NOMO-1 treated with dmso at 0.1 percent for 144 hours (cell line): Measurements from ENCODE around the gene CSPG4.
A peak's percentile ranks its signal among the peaks of the same experiment; 100 is the strongest.
"Not testable (repeated sequence)": the region's sequence is repeated elsewhere in the genome, so short reads cannot be mapped to it uniquely, and the experiment has no call there.

ENCODE experiments used
- DNase-seq: peaks from one replicate; lab custom pipeline; 2025; ENCODE audit not compliant: unreplicated experiment; lab: John Stamatoyannopoulos, UW

CSPG4 gene

GRCh38 chr15:75742346-75742745, 29.7 kb upstream of the CSPG4 start:
- DNase-seq, result not testable (repeated sequence)

DNA sequence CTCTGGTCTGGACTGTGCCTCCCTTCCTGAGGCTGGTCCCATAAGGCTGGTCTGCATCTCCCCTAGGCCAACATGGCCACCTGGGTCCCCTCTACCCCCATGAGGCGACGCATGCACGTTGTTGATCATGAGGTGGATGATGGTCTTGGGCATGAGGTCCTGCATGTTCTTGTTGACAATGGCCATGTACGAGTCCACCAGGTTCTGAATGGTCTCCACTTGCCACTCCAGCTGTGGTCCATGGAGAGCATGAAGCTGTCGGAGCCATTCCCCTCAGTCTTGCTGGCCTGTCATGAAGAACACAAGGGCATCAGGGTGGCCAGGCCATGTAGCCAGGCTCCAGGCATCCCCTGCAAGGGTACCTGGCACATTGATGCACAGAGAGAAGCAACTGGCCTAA, 27.1 kb upstream of the CSPG4 start:
- no peak for DNase-seq

GRCh38 chr15:75738647-75739325, 26.1 kb upstream of the CSPG4 start:
- DNase-seq, result peak; percentile 92

DNA sequence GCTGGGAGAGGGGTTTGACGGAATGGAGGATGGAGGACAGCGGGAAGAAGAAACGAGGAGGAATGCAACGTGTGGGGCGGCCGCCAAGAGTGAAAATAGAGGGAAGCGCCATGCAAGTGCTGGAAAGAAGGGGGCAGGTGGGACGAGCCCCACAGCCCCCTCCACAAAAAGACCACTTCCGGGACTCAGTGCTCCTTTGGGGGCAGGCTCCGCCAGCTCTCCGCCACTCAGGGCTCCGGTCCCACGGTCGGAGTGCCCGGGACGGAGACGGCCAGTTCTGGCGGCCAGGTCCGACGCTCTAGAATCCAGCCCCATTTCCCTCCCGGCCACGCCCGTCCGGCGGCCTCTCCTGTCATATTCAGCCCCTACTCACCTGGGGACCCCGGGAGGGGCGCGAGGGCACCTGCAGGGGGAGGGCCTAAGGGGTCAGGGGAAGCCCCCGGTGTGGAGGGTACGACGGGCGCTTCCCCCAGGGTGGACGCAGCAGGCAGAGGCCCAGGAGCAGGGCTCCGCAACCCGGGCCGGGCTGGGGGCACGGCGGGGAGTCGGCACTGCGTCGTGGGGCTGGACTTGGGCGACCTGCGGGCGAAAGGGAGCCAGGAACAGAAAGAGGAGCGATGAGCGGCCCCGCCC, 25.5 kb upstream of the CSPG4 start:
- DNase-seq, result no peak

DNA sequence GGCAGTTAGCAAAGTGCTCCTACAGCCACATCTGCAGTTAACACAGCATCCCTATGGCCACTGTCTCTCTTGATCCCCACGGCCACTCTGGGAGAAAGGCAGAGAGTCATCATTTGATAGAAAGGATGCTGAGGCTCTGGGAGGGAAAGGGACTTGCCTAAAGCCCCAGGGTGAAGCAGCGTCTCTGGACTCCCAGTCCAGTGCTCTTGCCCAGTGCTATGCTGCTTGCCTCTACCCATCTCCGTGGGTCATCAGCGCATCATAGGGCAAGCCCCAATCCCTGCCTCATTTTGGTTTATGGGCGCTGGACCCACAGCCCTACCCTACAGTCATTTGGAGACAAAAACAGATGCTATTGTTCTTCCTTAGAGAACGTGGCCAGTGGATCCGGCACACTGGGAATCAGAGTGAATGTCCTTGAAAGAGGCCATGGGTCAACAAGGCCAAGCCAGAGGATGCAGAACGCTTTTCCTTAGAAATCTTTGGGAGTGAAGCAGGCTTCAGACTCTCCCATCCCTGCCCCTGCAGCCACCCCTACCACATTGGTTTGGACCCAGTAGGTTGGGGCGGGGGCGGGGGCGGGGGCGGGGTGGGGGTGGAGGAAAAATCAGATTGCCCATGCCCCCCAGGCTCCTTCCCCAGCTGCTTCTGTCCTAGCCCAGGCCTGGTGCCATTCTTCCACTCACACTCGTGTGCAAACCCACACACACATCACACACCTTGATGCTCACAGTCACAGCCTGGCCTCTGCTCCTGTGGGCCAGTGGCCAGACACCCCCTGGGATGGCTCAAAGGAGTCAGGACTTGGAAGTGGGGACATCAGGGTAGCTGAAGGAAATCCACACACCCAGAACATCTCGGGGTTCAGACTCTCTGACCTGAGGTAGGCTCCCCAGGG, 24.7 kb upstream of the CSPG4 start:
- not testable (repeated sequence) for DNase-seq

GRCh38 chr15:75736256-75736655, 23.6 kb upstream of the CSPG4 start:
- DNase-seq, result no peak

DNA sequence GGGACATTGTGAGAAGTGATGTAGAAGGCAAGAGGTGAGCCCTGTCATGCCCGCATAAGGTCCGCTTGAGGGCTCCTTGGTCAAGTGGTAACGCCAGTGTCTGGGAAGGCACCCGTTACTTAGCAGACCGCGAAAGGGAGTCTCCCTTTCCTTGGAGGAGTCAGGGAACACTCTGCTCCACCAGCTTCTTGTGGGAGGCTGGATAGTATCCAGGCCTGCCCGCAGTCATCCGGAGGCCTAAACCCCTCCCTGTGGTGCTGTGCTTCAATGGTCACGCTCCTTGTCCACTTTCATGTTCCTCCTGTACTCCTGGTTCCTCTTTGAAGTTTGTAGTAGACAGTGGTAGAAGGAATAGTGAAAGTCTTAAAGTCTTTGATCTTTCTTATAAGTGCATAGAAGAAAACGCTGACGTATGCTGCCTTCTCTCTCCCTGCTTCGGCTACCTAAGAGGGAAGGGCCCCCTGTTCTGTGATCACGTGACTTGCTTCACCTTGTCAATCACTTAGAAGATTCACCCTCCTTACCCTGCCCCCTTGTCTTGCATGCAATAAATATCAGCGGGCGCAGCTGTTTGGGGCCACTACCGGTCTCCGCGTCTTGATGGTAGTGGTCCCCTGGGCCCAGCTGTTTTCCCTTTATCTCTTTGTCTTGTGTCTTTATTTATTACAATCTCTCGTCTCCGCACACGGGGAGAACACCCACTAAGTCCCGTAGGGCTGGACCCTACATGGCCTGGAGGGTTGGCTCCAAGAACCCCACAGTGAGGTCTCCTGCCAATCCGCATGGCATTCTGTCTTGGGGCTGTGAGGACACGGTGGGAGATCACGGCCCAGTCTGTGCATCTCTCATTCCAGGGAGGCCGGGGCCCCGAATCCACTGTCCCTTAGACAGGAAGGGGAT, 22.5 kb upstream of the CSPG4 start:
- not testable (repeated sequence) for DNase-seq

GRCh38 chr15:75733761-75734651, 21.4 kb upstream of the CSPG4 start:
- DNase-seq, result no peak

DNA sequence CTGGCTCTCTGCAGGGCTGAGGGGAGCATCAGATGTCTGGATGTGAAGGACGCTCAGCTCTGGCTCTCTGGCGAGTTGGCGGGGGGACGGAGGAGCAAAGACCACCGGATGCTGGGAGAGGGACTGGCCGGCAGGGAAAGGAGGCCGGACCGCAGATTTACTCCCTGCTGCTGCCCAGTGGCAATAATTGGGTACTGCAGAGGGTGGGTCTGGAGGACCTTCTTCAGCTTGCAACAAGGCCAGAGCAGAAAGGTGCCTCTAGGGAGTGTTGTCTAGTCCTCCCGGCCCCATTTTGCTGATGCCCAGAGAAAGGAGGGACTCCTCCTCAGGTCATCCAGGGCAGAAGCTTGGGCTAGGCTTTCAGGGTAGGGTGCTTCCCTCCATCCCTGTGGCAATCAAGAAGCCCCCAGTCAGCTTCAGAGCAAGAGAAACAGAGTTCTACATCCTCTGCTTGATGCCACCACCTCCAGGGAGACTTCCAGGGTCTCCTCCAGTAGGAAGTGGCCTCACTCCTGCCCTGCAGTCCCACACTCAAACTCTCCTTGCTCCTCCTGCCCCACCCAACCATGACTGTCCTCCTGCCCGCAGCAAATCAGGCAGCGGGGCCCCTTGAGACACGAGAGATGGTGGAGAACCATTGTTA, 20.3 kb upstream of the CSPG4 start:
- peak; percentile 35 for DNase-seq

DNA sequence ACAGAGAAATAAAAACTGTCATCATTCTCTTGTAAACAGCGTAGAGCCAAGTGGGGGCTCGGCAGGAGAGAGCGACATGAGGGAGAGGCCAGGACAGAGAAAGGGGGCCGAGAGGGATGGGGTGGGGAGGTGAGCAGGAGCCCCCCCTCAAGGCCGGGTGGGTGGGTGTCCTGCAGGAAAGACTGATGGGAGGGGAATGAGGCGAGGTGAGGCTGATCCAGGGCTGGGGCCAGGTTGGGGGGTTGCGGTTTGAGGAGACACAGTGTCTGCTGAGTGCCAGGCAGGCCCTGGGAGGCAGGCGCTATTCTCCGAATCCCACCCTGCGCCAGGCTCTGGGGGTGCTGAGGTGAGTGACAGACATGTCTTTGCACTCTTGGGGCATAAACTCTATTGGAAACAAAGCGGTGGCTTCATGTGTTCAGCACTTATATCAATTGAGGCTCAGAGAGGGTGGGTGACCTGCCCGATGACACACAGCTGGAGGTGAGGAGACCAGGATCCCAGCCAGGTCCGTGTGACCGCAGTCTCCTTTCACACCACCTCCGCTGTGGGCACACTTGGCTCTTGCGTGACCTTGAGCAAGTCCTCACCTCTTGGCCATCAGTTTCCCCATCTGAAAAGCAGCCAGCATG, 19.6 kb upstream of the CSPG4 start:
- no peak for DNase-seq

DNA sequence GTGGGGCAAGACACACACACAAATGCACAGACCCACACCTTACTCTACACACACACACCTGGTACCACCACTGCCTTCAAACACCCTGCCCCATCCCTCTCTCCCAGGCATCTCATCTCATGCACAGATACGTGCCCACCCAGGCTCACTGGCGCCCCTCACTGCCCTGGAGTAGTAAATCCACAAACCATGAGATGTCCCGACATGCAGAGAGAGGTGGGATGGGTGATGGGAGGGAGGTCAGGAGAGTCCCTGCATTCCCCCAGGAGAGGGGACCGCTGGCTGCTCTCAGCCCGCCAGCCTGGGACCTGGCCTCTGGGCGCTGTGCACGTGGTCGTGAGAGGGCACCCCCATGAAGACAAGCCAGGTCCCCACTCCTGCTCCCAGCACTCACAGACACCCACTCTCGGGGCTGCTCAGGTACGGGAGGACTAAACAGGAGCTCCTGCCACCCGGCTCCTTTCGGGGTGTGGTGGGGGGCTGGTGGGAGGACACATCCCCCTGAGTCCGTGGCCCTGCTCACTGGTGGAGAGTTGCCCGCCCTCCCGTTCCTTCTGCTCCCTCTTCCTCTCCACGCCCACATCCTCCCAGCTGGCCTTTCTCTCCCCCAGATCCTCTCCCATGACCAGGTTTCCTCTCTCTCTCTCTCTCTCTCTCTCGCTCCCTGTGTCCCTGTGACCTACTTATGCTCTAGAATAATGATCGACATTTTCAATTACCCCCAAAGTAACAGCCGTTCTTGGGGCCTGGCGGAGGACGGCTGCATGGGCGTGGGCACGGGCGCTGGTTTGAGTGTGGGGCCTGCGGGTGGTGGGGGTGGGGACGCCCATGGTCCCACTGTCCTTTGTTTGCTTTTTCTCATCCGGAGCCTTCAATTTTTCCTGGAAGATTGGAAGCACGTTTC, 18.9 kb upstream of the CSPG4 start:
- DNase-seq, result no peak

DNA sequence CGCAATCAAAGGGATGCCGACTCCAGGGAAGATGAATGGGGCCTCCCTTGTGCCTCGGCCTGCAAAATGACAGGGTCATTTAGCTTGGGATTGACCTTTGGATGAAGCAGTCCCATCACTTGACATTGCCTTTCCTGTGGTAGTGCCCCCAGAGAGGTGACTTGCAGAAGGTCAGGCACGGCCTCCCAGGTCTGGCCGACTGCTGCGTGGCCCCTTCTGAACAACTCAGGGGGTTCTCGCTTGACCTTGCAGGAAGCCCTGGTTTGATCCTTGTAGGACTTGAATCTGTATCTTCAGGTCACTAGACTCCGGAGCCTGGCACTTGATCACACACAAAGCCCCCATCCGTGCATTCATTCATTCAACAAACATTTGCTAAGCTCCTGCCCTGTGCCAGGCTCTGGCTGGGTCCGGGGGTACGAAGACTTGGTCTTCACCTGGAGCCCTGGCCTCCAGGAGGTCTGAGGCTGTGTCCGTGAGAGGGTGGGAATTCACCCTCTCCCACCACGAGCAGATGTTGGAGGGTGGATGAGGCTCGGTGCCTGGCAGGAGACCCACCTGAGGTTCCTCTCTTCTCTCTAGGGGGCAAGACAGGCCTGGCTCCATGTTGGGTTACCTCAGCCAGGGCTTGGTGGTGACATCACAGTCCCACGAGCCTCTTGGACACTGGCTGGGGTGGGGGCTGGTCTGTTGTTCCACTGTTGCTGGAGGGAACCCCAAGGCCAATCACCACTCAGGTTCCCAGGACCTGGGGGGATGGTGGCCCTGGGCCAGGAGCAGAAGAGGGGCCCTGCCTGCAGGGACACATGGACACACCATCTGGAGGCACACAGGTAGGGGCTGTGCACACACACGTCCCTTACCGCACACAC, 18.0 kb upstream of the CSPG4 start:
- not testable (repeated sequence) for DNase-seq

- DNase-seq, result no peak
These were observed 16.9 kb upstream of the CSPG4 start for GRCh38 chr15:75729326-75730069.

DNA sequence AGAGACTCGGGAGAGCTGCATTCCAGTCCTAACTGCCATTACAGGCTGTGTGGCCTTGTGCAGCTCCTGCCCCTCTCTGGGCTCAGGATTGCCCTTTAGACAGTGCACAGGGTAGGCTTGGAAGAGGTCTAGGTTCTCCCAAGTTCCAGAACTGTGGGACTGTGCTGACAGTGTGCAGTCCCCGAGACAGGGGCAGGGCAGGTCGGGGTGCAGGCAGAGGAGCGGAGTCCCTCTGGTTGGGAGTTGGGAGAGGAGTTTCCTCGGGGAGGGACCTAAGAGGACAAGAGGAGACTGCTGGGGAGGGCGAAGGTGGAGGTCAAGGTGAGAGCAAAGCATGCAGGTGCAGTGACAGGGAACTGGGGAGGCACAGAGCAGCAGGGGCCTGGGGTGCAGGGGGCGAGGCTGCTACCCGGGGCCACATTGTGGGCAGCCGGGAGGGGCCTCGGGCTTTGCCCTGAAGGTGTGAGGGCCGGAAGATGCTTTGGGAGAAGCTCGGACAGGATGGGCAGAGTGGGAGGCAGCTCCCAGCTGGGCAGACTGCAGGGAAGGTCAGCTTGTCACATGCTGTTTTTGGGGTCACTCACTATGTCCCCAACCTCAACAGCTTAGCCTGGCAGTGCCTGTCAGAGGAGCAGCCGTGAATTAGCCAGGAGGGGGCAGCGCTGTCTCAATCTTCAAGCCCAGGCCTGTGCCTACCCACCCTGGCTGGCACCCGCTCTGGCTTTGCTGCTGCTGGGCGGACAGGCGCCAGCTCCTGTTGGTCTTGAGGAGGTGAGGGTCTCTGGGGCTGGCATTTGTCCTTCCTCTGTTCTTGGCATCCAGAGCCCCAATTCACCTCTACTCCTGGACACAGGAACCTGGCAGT, 15.4 kb upstream of the CSPG4 start:
- DNase-seq, result peak; percentile 12

DNA sequence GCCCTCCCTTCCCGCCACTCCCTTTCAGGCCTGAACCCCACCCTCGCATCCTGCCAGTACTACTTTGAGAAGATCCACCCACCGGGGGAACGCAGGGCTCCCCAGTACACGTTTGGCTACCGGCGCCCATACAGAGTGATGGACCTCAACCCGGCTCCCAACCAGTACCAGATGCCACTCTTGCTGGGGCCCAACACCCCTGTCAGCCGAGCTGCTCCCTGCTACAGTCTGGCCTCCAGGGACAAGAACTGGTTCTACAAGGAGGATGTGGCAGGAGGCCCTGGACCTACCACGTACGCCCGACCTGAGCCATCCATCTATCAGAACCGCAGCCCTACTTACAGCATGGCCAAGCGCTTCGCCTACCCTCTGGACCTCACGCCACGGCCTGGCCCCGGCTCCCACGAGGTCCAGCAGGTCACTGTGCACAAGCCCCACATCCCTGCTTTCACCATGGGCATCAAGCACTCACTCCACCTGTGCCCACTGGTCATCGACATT, 14.4 kb upstream of the CSPG4 start:
- no peak for DNase-seq
